Measurements from ENCODE around the gene TMEM219.

The TMEM219 gene

DNA sequence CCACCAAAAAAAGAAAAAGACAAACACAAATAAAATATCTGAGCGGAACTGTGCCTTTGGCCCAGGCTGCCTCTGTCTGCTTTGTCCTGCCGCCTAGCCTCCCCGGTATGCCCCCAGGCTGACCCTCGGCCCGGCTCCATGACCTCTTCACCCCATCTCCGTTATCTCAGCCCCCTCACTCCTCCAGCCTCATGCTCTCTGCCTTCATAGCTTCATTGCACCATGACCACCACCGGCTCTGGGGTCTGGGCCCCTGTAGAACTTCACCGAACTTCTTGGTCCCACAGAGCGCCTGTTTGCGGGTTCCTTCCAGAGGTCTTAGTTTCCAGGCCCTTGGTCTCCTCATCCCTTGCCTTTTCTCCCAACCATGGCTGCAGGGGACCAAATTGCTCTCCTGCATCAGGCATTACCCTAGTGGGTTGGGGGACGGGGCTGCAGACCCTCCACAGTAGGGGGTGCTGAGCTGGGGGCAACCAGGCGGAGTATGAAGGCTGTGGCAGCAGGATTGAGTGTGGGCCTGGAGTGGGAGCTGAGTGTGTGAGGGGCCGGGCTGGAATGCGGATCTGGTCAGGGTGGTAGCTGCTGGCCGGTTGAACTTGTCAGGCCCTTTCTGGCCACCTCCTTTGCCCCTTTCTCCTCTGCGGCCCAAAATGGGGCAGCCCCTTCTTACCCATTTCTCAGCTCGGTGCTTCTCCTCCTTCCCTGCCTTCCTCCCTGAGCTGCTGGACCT is 26.6 kb downstream of the TMEM219 start:
- Histone ChIP-seq H3K9ac (ENCODE audit: insufficient read length, low read depth) (peak overlapping the region; percentile 16), H3K9me3 (ENCODE audit: insufficient read depth, low read length) (no peaks in the 10 kb centered on the region), H3K4me1 (ENCODE audit: insufficient read depth, insufficient read length) (peaks cover under 1% of the 10 kb centered on the region), H3K27me3 (ENCODE audit: insufficient read depth, insufficient read length) (no peaks in the 10 kb centered on the region), H3K36me3 (ENCODE audit: insufficient read depth, insufficient read length, low read length) (peaks cover 92% of the 10 kb centered on the region), H3K4me3 (ENCODE audit: insufficient read length, low read depth) (no peak overlapping the region)
- no peak for TF ChIP-seq YY1 (IDR thresholded peaks at IDR 0.05; ENCODE audit: insufficient read depth, insufficient read length)
- no peak for TF ChIP-seq ZNF274 (IDR thresholded peaks at IDR 0.05; ENCODE audit: low read depth, low read length)
- TF ChIP-seq SUZ12 (IDR thresholded peaks at IDR 0.05; ENCODE audit: extremely low read depth, insufficient read depth, insufficient read length) = no peak
- no peak for DNase-seq (ENCODE audit: low read depth, low spot score)

GRCh38 chr16:29989111-29989858 is 27.4 kb downstream of the TMEM219 start:
- no peaks in the 10 kb centered on the region for H3K27me3 ChIP-seq (ENCODE audit: insufficient read depth, insufficient read length)
- no peaks in the 10 kb centered on the region for H3K9me3 ChIP-seq (ENCODE audit: insufficient read depth, low read length)
- no peak overlapping the region for H3K9ac ChIP-seq (ENCODE audit: insufficient read length, low read depth)
- H3K36me3 ChIP-seq (ENCODE audit: insufficient read depth, insufficient read length, low read length) = peaks cover 91% of the 10 kb centered on the region
- peaks cover 5% of the 10 kb centered on the region for H3K4me1 ChIP-seq (ENCODE audit: insufficient read depth, insufficient read length)
- no peak overlapping the region for H3K4me3 ChIP-seq (ENCODE audit: insufficient read length, low read depth)
- TF ChIP-seq ZNF274 (IDR thresholded peaks at IDR 0.05; ENCODE audit: low read depth, low read length) = no peak
- no peak for TF ChIP-seq SUZ12 (IDR thresholded peaks at IDR 0.05; ENCODE audit: extremely low read depth, insufficient read depth, insufficient read length)
- no peak for TF ChIP-seq YY1 (IDR thresholded peaks at IDR 0.05; ENCODE audit: insufficient read depth, insufficient read length)
- DNase-seq (ENCODE audit: low read depth, low spot score) = no peak

DNA sequence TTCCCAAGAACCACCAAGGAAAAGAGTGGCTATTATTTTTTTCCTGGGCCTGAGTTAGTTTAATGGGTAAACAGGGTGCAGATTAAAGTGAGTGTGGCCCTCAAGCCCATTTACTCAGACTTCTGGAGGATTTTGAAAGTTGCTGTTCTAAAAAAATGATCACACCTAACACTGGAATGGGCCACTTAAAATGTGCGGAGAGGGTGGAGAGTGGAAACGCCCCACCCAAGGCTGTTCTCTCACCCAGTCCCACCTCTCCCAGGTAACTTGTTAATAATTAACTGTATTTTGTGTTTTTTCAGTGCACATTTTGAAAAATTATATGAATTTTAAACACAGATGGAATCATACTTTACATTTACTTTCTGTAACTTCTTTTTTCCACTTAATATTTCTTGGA is 28.2 kb downstream of the TMEM219 start:
- H3K4me1 ChIP-seq (ENCODE audit: insufficient read depth, insufficient read length) = peaks cover 11% of the 10 kb centered on the region

GRCh38 chr16:29990883-29991570 is 29.1 kb downstream of the TMEM219 start:
- peaks cover 11% of the 10 kb centered on the region for H3K4me1 ChIP-seq (ENCODE audit: insufficient read depth, insufficient read length)
- H3K9ac ChIP-seq (ENCODE audit: insufficient read length, low read depth) = no peak overlapping the region
- no peak for DNase-seq (ENCODE audit: low read depth, low spot score)
- no peak overlapping the region for H3K4me3 ChIP-seq (ENCODE audit: insufficient read length, low read depth)
- no peaks in the 10 kb centered on the region for H3K9me3 ChIP-seq (ENCODE audit: insufficient read depth, low read length)
- no peak for TF ChIP-seq YY1 (IDR thresholded peaks at IDR 0.05; ENCODE audit: insufficient read depth, insufficient read length)
- TF ChIP-seq SUZ12 (IDR thresholded peaks at IDR 0.05; ENCODE audit: extremely low read depth, insufficient read depth, insufficient read length) = no peak
- TF ChIP-seq ZNF274 (IDR thresholded peaks at IDR 0.05; ENCODE audit: low read depth, low read length) = no peak
- no peaks in the 10 kb centered on the region for H3K27me3 ChIP-seq (ENCODE audit: insufficient read depth, insufficient read length)
- H3K36me3 ChIP-seq (ENCODE audit: insufficient read depth, insufficient read length, low read length) = peaks cover 73% of the 10 kb centered on the region

More for the DNA sequence above, 28.2 kb downstream of the TMEM219 start:
- H3K4me3 ChIP-seq (ENCODE audit: insufficient read length, low read depth) = no peak overlapping the region
- H3K9me3 ChIP-seq (ENCODE audit: insufficient read depth, low read length) = no peaks in the 10 kb centered on the region
- no peak for TF ChIP-seq ZNF274 (IDR thresholded peaks at IDR 0.05; ENCODE audit: low read depth, low read length)
- no peak for TF ChIP-seq SUZ12 (IDR thresholded peaks at IDR 0.05; ENCODE audit: extremely low read depth, insufficient read depth, insufficient read length)
- TF ChIP-seq YY1 (IDR thresholded peaks at IDR 0.05; ENCODE audit: insufficient read depth, insufficient read length) = no peak
- no peak overlapping the region for H3K9ac ChIP-seq (ENCODE audit: insufficient read length, low read depth)
- no peaks in the 10 kb centered on the region for H3K27me3 ChIP-seq (ENCODE audit: insufficient read depth, insufficient read length)
- DNase-seq (ENCODE audit: low read depth, low spot score) = no peak
- peaks cover 83% of the 10 kb centered on the region for H3K36me3 ChIP-seq (ENCODE audit: insufficient read depth, insufficient read length, low read length)

DNA sequence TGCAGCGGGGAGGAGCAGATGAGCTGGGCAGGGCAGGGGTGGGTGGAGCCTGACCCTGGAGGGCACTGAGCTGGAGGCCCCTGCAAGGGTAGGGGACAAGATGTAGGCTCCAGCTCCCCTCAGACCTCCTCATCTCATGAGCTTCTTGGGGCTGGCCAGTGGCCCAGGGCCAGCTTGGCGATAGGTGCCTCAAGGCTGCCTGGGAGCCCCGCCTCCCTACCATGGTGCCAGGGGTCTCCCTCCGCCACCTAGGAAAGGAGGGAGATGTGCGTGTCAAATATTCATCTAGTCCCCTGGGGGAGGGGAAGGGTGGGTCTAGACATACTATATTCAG is 29.7 kb downstream of the TMEM219 start:
- Histone ChIP-seq H3K4me1 (ENCODE audit: insufficient read depth, insufficient read length) (peaks cover 11% of the 10 kb centered on the region), H3K9ac (ENCODE audit: insufficient read length, low read depth) (no peak overlapping the region), H3K36me3 (ENCODE audit: insufficient read depth, insufficient read length, low read length) (peaks cover 68% of the 10 kb centered on the region), H3K4me3 (ENCODE audit: insufficient read length, low read depth) (no peak overlapping the region), H3K27me3 (ENCODE audit: insufficient read depth, insufficient read length) (no peaks in the 10 kb centered on the region), H3K9me3 (ENCODE audit: insufficient read depth, low read length) (no peaks in the 10 kb centered on the region)
- DNase-seq (ENCODE audit: low read depth, low spot score) = no peak
- TF ChIP-seq SUZ12 (IDR thresholded peaks at IDR 0.05; ENCODE audit: extremely low read depth, insufficient read depth, insufficient read length) = no peak

- Histone ChIP-seq H3K9me3 (ENCODE audit: insufficient read depth, low read length) (no peaks in the 10 kb centered on the region), H3K4me3 (ENCODE audit: insufficient read length, low read depth) (no peak overlapping the region), H3K36me3 (ENCODE audit: insufficient read depth, insufficient read length, low read length) (peaks cover 66% of the 10 kb centered on the region), H3K27me3 (ENCODE audit: insufficient read depth, insufficient read length) (no peaks in the 10 kb centered on the region), H3K9ac (ENCODE audit: insufficient read length, low read depth) (no peak overlapping the region), H3K4me1 (ENCODE audit: insufficient read depth, insufficient read length) (peaks cover 14% of the 10 kb centered on the region)
- DNase-seq (ENCODE audit: low read depth, low spot score) = no peak
- TF ChIP-seq SUZ12 (IDR thresholded peaks at IDR 0.05; ENCODE audit: extremely low read depth, insufficient read depth, insufficient read length) (no peak), YY1 (IDR thresholded peaks at IDR 0.05; ENCODE audit: insufficient read depth, insufficient read length) (no peak), ZNF274 (IDR thresholded peaks at IDR 0.05; ENCODE audit: low read depth, low read length) (no peak)
Measured at GRCh38 chr16:29992344-29992967, 30.6 kb downstream of the TMEM219 start.

All from NT2/D1 (cell line).